ENCODE results near the gene CASTOR1.

Gene CASTOR1

GRCh38 chr22:30248484-30248883, 40.8 kb downstream of the CASTOR1 start:
- TF ChIP-seq, protein P1, sequence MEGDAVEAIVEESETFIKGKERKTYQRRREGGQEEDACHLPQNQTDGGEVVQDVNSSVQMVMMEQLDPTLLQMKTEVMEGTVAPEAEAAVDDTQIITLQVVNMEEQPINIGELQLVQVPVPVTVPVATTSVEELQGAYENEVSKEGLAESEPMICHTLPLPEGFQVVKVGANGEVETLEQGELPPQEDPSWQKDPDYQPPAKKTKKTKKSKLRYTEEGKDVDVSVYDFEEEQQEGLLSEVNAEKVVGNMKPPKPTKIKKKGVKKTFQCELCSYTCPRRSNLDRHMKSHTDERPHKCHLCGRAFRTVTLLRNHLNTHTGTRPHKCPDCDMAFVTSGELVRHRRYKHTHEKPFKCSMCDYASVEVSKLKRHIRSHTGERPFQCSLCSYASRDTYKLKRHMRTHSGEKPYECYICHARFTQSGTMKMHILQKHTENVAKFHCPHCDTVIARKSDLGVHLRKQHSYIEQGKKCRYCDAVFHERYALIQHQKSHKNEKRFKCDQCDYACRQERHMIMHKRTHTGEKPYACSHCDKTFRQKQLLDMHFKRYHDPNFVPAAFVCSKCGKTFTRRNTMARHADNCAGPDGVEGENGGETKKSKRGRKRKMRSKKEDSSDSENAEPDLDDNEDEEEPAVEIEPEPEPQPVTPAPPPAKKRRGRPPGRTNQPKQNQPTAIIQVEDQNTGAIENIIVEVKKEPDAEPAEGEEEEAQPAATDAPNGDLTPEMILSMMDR (IDR thresholded peaks at IDR 0.05; ENCODE audit: insufficient read depth, low read length, poor library complexity, severe bottlenecking), result no peak
- no peak for TF ChIP-seq EZH2phosphoT487 (conservative IDR thresholded peaks at IDR 0.05; ENCODE audit: low read length)
- no peak overlapping the region for H3K4me2 ChIP-seq (ENCODE audit: low read depth, low read length, poor library complexity, severe bottlenecking)
- no peak overlapping the region for H2AFZ ChIP-seq (ENCODE audit: low read depth, low read length, severe bottlenecking)
- no peak overlapping the region for H3K27ac ChIP-seq (ENCODE audit: low read depth, low read length)
- no peak overlapping the region for H3K4me3 ChIP-seq (ENCODE audit: insufficient read depth, low read length, poor library complexity, severe bottlenecking)
- no peak overlapping the region for H3K9ac ChIP-seq (ENCODE audit: low read length)
- no peaks in the 10 kb centered on the region for H3K36me3 ChIP-seq (ENCODE audit: low read length)
- H3K9me2 ChIP-seq (replicated peaks; ENCODE audit: insufficient read depth, low read length), result no peaks in the 10 kb centered on the region
- no peaks in the 10 kb centered on the region for H3K9me3 ChIP-seq (ENCODE audit: insufficient read depth, low read length)
- no peaks in the 10 kb centered on the region for H3F3A ChIP-seq (ENCODE audit: insufficient read depth)
- H3K27me3 ChIP-seq (ENCODE audit: low read length), result no peaks in the 10 kb centered on the region; the same call in 1 of the 2 replicates
- no peaks in the 10 kb centered on the region for H3K79me2 ChIP-seq (ENCODE audit: insufficient read depth, low read length)
- H4K20me1 ChIP-seq (ENCODE audit: low read depth, low read length), result no peaks in the 10 kb centered on the region

- Histone ChIP-seq H2AFZ (ENCODE audit: low read depth, low read length, severe bottlenecking) (no peak overlapping the region), H3K27me3 (ENCODE audit: low read length) (no peaks in the 10 kb centered on the region; the same call in 1 of the 2 replicates), H3F3A (ENCODE audit: insufficient read depth) (no peaks in the 10 kb centered on the region), H3K9ac (ENCODE audit: low read length) (no peak overlapping the region), H3K79me2 (ENCODE audit: insufficient read depth, low read length) (no peaks in the 10 kb centered on the region), H3K4me3 (ENCODE audit: insufficient read depth, low read length, poor library complexity, severe bottlenecking) (no peak overlapping the region), H3K9me3 (ENCODE audit: insufficient read depth, low read length) (no peaks in the 10 kb centered on the region), H3K4me2 (ENCODE audit: low read depth, low read length, poor library complexity, severe bottlenecking) (no peak overlapping the region), H4K20me1 (ENCODE audit: low read depth, low read length) (no peaks in the 10 kb centered on the region), H3K36me3 (ENCODE audit: low read length) (no peaks in the 10 kb centered on the region), H3K27ac (ENCODE audit: low read depth, low read length) (no peak overlapping the region), H3K9me2 (replicated peaks; ENCODE audit: insufficient read depth, low read length) (no peaks in the 10 kb centered on the region)
- TF ChIP-seq, protein P1 (IDR thresholded peaks at IDR 0.05; ENCODE audit: insufficient read depth, low read length, poor library complexity, severe bottlenecking), result no peak
- no peak for TF ChIP-seq EZH2phosphoT487 (conservative IDR thresholded peaks at IDR 0.05; ENCODE audit: low read length)
These were observed 41.3 kb downstream of the CASTOR1 start for GRCh38 chr22:30247974-30248373.

GRCh38 chr22:30247561-30247960, 41.7 kb downstream of the CASTOR1 start:
- H3K4me2 ChIP-seq (ENCODE audit: low read depth, low read length, poor library complexity, severe bottlenecking), result no peak overlapping the region

GRCh38 chr22:30246814-30247376, 42.4 kb downstream of the CASTOR1 start:
- Histone ChIP-seq H3K36me3 (ENCODE audit: low read length) (no peaks in the 10 kb centered on the region), H3K27ac (ENCODE audit: low read depth, low read length) (no peak overlapping the region), H4K20me1 (ENCODE audit: low read depth, low read length) (no peaks in the 10 kb centered on the region), H3K9me3 (ENCODE audit: insufficient read depth, low read length) (no peaks in the 10 kb centered on the region), H3K4me2 (ENCODE audit: low read depth, low read length, poor library complexity, severe bottlenecking) (no peak overlapping the region), H3K4me3 (ENCODE audit: insufficient read depth, low read length, poor library complexity, severe bottlenecking) (no peak overlapping the region), H3K9ac (ENCODE audit: low read length) (no peak overlapping the region), H3K27me3 (ENCODE audit: low read length) (no peaks in the 10 kb centered on the region; the same call in 1 of the 2 replicates), H3K79me2 (ENCODE audit: insufficient read depth, low read length) (no peaks in the 10 kb centered on the region), H3K9me2 (replicated peaks; ENCODE audit: insufficient read depth, low read length) (no peaks in the 10 kb centered on the region), H2AFZ (ENCODE audit: low read depth, low read length, severe bottlenecking) (no peak overlapping the region), H3F3A (ENCODE audit: insufficient read depth) (no peaks in the 10 kb centered on the region)
- TF ChIP-seq, protein P1 (IDR thresholded peaks at IDR 0.05; ENCODE audit: insufficient read depth, low read length, poor library complexity, severe bottlenecking), result no peak
- no peak for TF ChIP-seq EZH2phosphoT487 (conservative IDR thresholded peaks at IDR 0.05; ENCODE audit: low read length)

More at GRCh38 chr22:30247561-30247960, 41.7 kb downstream of the CASTOR1 start:
- no peak overlapping the region for H2AFZ ChIP-seq (ENCODE audit: low read depth, low read length, severe bottlenecking)
- no peak for TF ChIP-seq EZH2phosphoT487 (conservative IDR thresholded peaks at IDR 0.05; ENCODE audit: low read length)
- H3K9me2 ChIP-seq (replicated peaks; ENCODE audit: insufficient read depth, low read length), result no peaks in the 10 kb centered on the region
- H3K27ac ChIP-seq (ENCODE audit: low read depth, low read length), result no peak overlapping the region
- no peaks in the 10 kb centered on the region for H3K36me3 ChIP-seq (ENCODE audit: low read length)
- no peaks in the 10 kb centered on the region; the same call in 1 of the 2 replicates for H3K27me3 ChIP-seq (ENCODE audit: low read length)
- H3F3A ChIP-seq (ENCODE audit: insufficient read depth), result no peaks in the 10 kb centered on the region
- no peaks in the 10 kb centered on the region for H4K20me1 ChIP-seq (ENCODE audit: low read depth, low read length)
- no peaks in the 10 kb centered on the region for H3K9me3 ChIP-seq (ENCODE audit: insufficient read depth, low read length)
- H3K9ac ChIP-seq (ENCODE audit: low read length), result no peak overlapping the region
- H3K79me2 ChIP-seq (ENCODE audit: insufficient read depth, low read length), result no peaks in the 10 kb centered on the region
- H3K4me3 ChIP-seq (ENCODE audit: insufficient read depth, low read length, poor library complexity, severe bottlenecking), result no peak overlapping the region

All from SU-DHL-6 (cell line).